Mucosa of descending colon (tissue), 3 donors: ENCODE data around the gene NHERF1. TPM values are rescaled to one million over a fixed set of nuclear protein-coding genes. Genes with fewer than 3 reads are reported as not detected.

Experiments
- ATAC-seq: fragments of 200-7000 bp; cut with Tn5 transposase; one replicate; pipeline ENCODE4 v1.9.1; 2020; ENCODE audit warnings: mild to moderate bottlenecking, moderate library complexity
- DNase-seq, 3 donors: peaks; one replicate each; pipeline ENCODE4 v3.0.0-alpha.2; 2020
- H3K36me3 ChIP-seq: fragments of 200-600 bp; one replicate; pipeline ENCODE4 v1.8.0; 2021; ENCODE audit warnings: low read depth, mild to moderate bottlenecking
- H3K4me1 ChIP-seq: fragments of 200-600 bp; one replicate; pipeline ENCODE4 v1.8.0; 2021; ENCODE audit warnings: low read depth, mild to moderate bottlenecking
- H3K4me3 ChIP-seq: fragments of 200-600 bp; one replicate; pipeline ENCODE4 v1.8.0; 2021; ENCODE audit warnings: mild to moderate bottlenecking
- H3K9me3 ChIP-seq: fragments of 200-600 bp; one replicate; pipeline ENCODE4 v1.8.0; 2021; ENCODE audit warnings: mild to moderate bottlenecking
- intact Hi-C, 2 donors: fragments of 100-400 bp; cut with DNase I in 1 of 2; cut with micrococcal nuclease in 1 of 2; formaldehyde crosslinking; loops; one replicate each; pipeline versions ENCODE4 v1.11.0 to v1.11.1; 2022; cut with DNase I, micrococcal nuclease
- total RNA-seq, 3 donors: library from RNA; stranded (reverse); fragmentation: NEBNext Ultra II Directional in 2 of 3; extraction: Animal tissue kit (Norgen Biotek cat#: 25700) in 2 of 3; gene quantifications; one replicate each; pipeline versions ENCODE4 v1.2.1 to v1.2.4, GENCODE V29; 2021 to 2023
- TF ChIP-seq, protein P1 (sequence below): fragments of 200-600 bp; IDR thresholded peaks from one replicate; pipeline ENCODE4 v1.8.0; 2022; ENCODE audit warnings: antibody characterized with exemption, mild to moderate bottlenecking
- donor health status: DM: no; HTN: no; CAD: no; lungs with moderate emphysema.
- donor health status: DM: no; HTN: no; CAD: no.
- donor health status: DM: no; HTN: yes; CAD: no.

NHERF1 gene
- total RNA-seq, 3 donors from 2014 or later: 109 to 281 (median 164) TPM

DNA sequence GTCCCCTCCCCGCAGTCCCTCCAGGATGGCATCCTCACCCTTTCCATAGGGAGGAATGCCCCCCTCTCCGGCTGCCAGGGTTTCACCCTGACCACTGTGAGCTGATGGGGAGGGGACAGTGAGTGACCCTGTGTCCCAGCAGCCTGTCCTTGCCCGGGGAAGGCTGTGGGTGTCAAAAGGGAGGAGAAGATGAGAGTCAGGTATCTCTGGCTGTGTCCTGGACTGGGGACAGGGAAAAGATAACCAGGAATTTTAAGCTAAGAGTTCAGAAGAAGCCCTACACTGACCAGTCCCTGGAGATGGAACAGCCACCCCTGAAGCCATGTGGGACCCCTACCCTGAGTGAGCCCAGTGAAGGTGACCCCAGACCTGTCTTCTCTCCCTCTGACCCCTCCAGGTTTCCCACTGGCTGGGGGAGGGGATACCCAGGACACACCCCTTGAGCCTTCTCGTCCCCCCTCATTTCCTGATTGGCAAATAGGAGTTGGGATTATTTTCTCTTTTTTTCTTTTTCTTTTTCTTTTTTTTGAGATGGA is 16.4 kb downstream of the NHERF1 start:
- ATAC-seq (no peak), DNase-seq (no peak)
- Histone ChIP-seq H3K4me1 (peaks cover 44% of the 10 kb centered on the region), H3K9me3 (no peaks in the 10 kb centered on the region), H3K36me3 (no peaks in the 10 kb centered on the region), H3K4me3 (no peak overlapping the region)
- intact Hi-C loops: no loop called here
- TF ChIP-seq, protein P1, sequence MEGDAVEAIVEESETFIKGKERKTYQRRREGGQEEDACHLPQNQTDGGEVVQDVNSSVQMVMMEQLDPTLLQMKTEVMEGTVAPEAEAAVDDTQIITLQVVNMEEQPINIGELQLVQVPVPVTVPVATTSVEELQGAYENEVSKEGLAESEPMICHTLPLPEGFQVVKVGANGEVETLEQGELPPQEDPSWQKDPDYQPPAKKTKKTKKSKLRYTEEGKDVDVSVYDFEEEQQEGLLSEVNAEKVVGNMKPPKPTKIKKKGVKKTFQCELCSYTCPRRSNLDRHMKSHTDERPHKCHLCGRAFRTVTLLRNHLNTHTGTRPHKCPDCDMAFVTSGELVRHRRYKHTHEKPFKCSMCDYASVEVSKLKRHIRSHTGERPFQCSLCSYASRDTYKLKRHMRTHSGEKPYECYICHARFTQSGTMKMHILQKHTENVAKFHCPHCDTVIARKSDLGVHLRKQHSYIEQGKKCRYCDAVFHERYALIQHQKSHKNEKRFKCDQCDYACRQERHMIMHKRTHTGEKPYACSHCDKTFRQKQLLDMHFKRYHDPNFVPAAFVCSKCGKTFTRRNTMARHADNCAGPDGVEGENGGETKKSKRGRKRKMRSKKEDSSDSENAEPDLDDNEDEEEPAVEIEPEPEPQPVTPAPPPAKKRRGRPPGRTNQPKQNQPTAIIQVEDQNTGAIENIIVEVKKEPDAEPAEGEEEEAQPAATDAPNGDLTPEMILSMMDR: no peak

- ATAC-seq: no peak
- TF ChIP-seq, protein P1: no peak
- intact Hi-C loops: no loop called here
- DNase-seq: no peak
- Histone ChIP-seq H3K4me3 (no peak overlapping the region), H3K4me1 (peaks cover 37% of the 10 kb centered on the region), H3K36me3 (no peaks in the 10 kb centered on the region), H3K9me3 (no peaks in the 10 kb centered on the region)
Measured at GRCh38 chr17:74766413-74766812, 18.0 kb downstream of the NHERF1 start.

DNA sequence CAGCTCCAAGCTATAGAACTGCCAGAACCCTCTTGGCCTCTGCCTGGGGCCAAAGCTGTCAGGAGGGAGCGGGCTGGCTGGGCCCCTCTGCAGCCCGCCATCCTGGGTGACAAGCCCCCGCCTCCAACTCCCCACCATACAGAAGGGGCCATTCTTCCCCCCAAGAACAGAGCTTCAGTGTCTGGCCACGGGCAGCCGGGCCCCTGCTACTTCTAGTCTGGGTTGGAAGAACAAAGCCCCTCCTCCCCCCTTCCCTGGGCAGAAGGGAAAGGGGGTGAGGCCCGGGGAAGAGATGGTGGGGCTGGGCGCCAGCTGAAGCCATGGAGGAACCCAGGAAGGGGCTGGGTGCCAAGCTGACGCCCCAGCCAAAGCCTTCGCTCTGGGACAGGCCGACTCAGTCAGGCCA is 18.7 kb downstream of the NHERF1 start:
- H3K9me3 ChIP-seq: no peaks in the 10 kb centered on the region
- TF ChIP-seq, protein P1: no peak
- intact Hi-C loops: no loop called here
- peaks cover 32% of the 10 kb centered on the region for H3K4me1 ChIP-seq
- no peak for DNase-seq
- ATAC-seq: no peak
- H3K4me3 ChIP-seq: no peak overlapping the region
- no peaks in the 10 kb centered on the region for H3K36me3 ChIP-seq

DNA sequence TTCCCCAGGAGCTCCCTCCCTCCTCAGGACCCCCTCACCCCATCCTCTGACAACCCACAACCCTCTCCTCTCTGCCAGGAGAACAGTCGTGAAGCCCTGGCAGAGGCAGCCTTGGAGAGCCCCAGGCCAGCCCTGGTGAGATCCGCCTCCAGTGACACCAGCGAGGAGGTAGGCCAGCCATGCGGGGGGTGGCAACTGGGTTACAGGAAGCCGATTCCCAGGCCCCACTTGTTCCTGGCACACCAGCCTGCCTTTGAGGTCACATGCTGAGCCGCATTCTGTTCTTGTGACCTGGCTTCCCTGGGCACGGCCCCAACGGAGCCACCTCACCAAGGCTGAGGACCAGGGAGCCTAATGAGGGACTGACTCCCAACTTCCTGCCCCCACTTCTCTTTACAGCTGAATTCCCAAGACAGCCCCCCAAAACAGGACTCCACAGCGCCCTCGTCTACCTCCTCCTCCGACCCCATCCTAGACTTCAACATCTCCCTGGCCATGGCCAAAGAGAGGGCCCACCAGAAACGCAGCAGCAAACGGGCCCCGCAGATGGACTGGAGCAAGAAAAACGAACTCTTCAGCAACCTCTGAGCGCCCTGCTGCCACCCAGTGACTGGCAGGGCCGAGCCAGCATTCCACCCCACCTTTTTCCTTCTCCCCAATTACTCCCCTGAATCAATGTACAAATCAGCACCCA is 19.8 kb downstream of the NHERF1 start:
- peaks cover 21% of the 10 kb centered on the region for H3K4me1 ChIP-seq
- ATAC-seq (no peak), DNase-seq (no peak)
- no peak overlapping the region for H3K4me3 ChIP-seq
- TF ChIP-seq, protein P1: no peak
- intact Hi-C loops: no loop called here
- H3K36me3 ChIP-seq: no peaks in the 10 kb centered on the region
- H3K9me3 ChIP-seq: no peaks in the 10 kb centered on the region

DNA sequence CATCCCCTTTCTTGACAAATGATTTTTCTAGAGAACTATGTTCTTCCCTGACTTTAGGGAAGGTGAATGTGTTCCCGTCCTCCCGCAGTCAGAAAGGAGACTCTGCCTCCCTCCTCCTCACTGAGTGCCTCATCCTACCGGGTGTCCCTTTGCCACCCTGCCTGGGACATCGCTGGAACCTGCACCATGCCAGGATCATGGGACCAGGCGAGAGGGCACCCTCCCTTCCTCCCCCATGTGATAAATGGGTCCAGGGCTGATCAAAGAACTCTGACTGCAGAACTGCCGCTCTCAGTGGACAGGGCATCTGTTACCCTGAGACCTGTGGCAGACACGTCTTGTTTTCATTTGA is 20.3 kb downstream of the NHERF1 start:
- no peak for DNase-seq
- H3K9me3 ChIP-seq: no peaks in the 10 kb centered on the region
- H3K4me1 ChIP-seq: peaks cover 16% of the 10 kb centered on the region
- TF ChIP-seq, protein P1: no peak
- intact Hi-C loops: no loop called here
- no peak overlapping the region for H3K4me3 ChIP-seq
- no peaks in the 10 kb centered on the region for H3K36me3 ChIP-seq
- no peak for ATAC-seq
